HepG2 (cell line): ENCODE data around the gene NOP56. TPM values are rescaled to one million over a fixed set of nuclear protein-coding genes. Genes with fewer than 3 reads are reported as not detected.

ENCODE experiments used
- ATAC-seq: fragments of 200-7000 bp; cut with Tn5 transposase; 3 replicates; pipeline ENCODE4 v1.9.1; 2020; ENCODE audit warnings: mild to moderate bottlenecking, moderate library complexity
- BruUV-seq: library from RNA; stranded (reverse); fragments of 400-500 nt; replicated peaks from 2 replicates; lab custom pipeline; 2021; lab: Mats Ljungman, UMichigan
- CTCF ChIA-PET: fragments of 300-600 bp; formaldehyde crosslinking; extraction: SDS; loops from one replicate; lab custom pipeline; 2021; ENCODE audit warnings: low total read pairs, inconsistent platforms, low intra/inter-chr PET ratio; lab: Yijun Ruan, JAX
- POLR2A ChIA-PET: fragments of 350-600 bp; sonication (Branson Sonifier 250); formaldehyde crosslinking; loops from one replicate; lab custom pipeline; 2020; ENCODE audit warnings: antibody characterized with exemption, inconsistent platforms; lab: Yijun Ruan, JAX
- DNase-seq: peaks from one replicate; pipeline ENCODE4 v3.0.0-alpha.2; 2015; ENCODE audit warnings: low spot score
- FAIRE-seq: peaks from 3 replicates; lab custom pipeline; 2011; peaks lifted over from hg19 to GRCh38; lab: Jason Lieb, UNC
- H2AFZ ChIP-seq: one replicate; pipeline ENCODE4 v1.6.1; 2011; ENCODE audit warnings: low read length, inconsistent platforms
- H3K27ac ChIP-seq: fragments of 300-600 bp; 3 replicates; pipeline ENCODE4 v1.8.0; 2011; ENCODE audit warnings: mixed run types, mild to moderate bottlenecking, mixed read lengths, low read length, inconsistent platforms; ENCODE audit not compliant: insufficient read depth; ENCODE audit errors: extremely low read length
- H3K27me3 ChIP-seq, 2 experiments: fragments of 200-600 bp in 1 of 2; 2 replicates in 1 of 2; 3 replicates in 1 of 2; pipeline versions ENCODE4 v1.6.0 to v1.8.0; 2011; ENCODE audit warnings: low read length in 2 of 2, mild to moderate bottlenecking in 2 of 2, moderate library complexity in 2 of 2, inconsistent platforms in 1 of 2; ENCODE audit not compliant: insufficient read depth in 2 of 2, control insufficient read depth in 1 of 2
- H3K36me3 ChIP-seq, 2 experiments: fragments of 200-600 bp in 1 of 2; replicated peaks in 1 of 2; 2 replicates in 1 of 2; 3 replicates in 1 of 2; pipeline versions ENCODE4 v1.5.1 to v1.8.0; 2011; ENCODE audit warnings: low read length in 2 of 2, inconsistent platforms in 1 of 2; ENCODE audit not compliant: insufficient read depth in 2 of 2, control insufficient read depth in 1 of 2
- H3K4me1 ChIP-seq: 2 replicates; pipeline ENCODE4 v1.5.1; 2012; ENCODE audit warnings: low read length, inconsistent platforms; ENCODE audit not compliant: insufficient read depth
- H3K4me2 ChIP-seq: 2 replicates; pipeline ENCODE4 v1.6.0; 2011; ENCODE audit warnings: low read depth, low read length, inconsistent platforms
- H3K4me3 ChIP-seq, 3 experiments: fragments of 200-600 bp in 1 of 3; sonication (generic), shearing (Covaris generic) in 1 of 3; replicated peaks in 1 of 3; 2 replicates each; pipeline ENCODE4 v1.5.1; 2011 to 2016; ENCODE audit warnings: low read length in 3 of 3, inconsistent platforms in 2 of 3, low read depth in 2 of 3, mild to moderate bottlenecking in 2 of 3, control low read depth in 1 of 3, mixed read lengths in 1 of 3; ENCODE audit not compliant: insufficient read depth in 1 of 3
- H3K79me2 ChIP-seq: one replicate; pipeline ENCODE4 v1.6.1; 2011; ENCODE audit warnings: low read length, inconsistent platforms; ENCODE audit not compliant: insufficient read depth
- H3K9ac ChIP-seq: 2 replicates; pipeline ENCODE4 v1.6.0; 2011; ENCODE audit warnings: mild to moderate bottlenecking, low read depth, low read length, inconsistent platforms; ENCODE audit not compliant: insufficient read depth
- H3K9me3 ChIP-seq: 2 replicates; pipeline ENCODE4 v1.5.1; 2012; ENCODE audit warnings: mild to moderate bottlenecking, low read length
- H4K20me1 ChIP-seq: 2 replicates; pipeline ENCODE4 v1.6.0; 2011; ENCODE audit warnings: inconsistent platforms, mild to moderate bottlenecking, low read length, moderate library complexity; ENCODE audit not compliant: insufficient read depth
- FOSL2 ChIP-seq: sonication (generic); formaldehyde crosslinking; IDR thresholded peaks from 2 replicates; pipeline ENCODE4 v1.4.0; 2020; ENCODE audit warnings: missing genetic modification reagents
- GTF2F1 ChIP-seq: fragments of 150-350 bp; IDR thresholded peaks from 2 replicates; pipeline ENCODE4 v1.6.1; 2014; ENCODE audit warnings: low read length
- JDP2 ChIP-seq: sonication (generic); formaldehyde crosslinking; IDR thresholded peaks from 2 replicates; pipeline ENCODE4 v1.8.1; 2022; ENCODE audit warnings: missing genetic modification reagents, borderline replicate concordance
- KDM4B ChIP-seq: sonication (generic); formaldehyde crosslinking; IDR thresholded peaks from 2 replicates; pipeline ENCODE4 v1.4.0; 2020; ENCODE audit warnings: missing genetic modification reagents
- NFIB ChIP-seq: sonication (generic); formaldehyde crosslinking; IDR thresholded peaks from 2 replicates; pipeline ENCODE4 v1.9.0; 2021; ENCODE audit warnings: missing genetic modification reagents, mild to moderate bottlenecking, borderline replicate concordance
- PAWR ChIP-seq: sonication (generic); formaldehyde crosslinking; IDR thresholded peaks from 2 replicates; pipeline ENCODE4 v1.4.0; 2020; ENCODE audit warnings: missing genetic modification reagents, mild to moderate bottlenecking, borderline replicate concordance
- RFX1 ChIP-seq: fragments of 450-650 bp; IDR thresholded peaks from 2 replicates; pipeline ENCODE4 v1.6.1; 2017
- TEAD3 ChIP-seq: optimal IDR thresholded peaks from 2 replicates; pipeline ENCODE3; 2016; ENCODE audit warnings: borderline replicate concordance
- ZNF468 ChIP-seq: sonication (generic); formaldehyde crosslinking; IDR thresholded peaks from 2 replicates; pipeline ENCODE4 v1.8.0; 2022; ENCODE audit warnings: mild to moderate bottlenecking, moderate library complexity, missing genetic modification reagents
- ZNF605 ChIP-seq: sonication (generic); formaldehyde crosslinking; IDR thresholded peaks from 2 replicates; pipeline ENCODE4 v1.8.0; 2022; ENCODE audit warnings: mild to moderate bottlenecking, missing genetic modification reagents
- ZNF841 ChIP-seq: sonication (generic); formaldehyde crosslinking; IDR thresholded peaks from 2 replicates; pipeline ENCODE4 v1.8.1; 2023; ENCODE audit warnings: missing genetic modification reagents, borderline replicate concordance
- ZSCAN9 ChIP-seq: IDR thresholded peaks from 2 replicates; pipeline ENCODE4 v1.6.1; 2016; ENCODE audit warnings: borderline replicate concordance
- WGBS: methylation state at CpG from one replicate; pipeline ENCODE4 v1.1.6; 2017; ENCODE audit warnings: low lambda C conversion rate; 5-methylcytosine and 5-hydroxymethylcytosine counted together
- in situ Hi-C: cut with HindIII; loops from 2 replicates; pipeline ENCODE4 v1.10.0; 2017; ENCODE audit warnings: low pct_unique_long_range_greater_than_20kb; ENCODE audit not compliant: extremely low pct_ligation_motif_present
- intact Hi-C: fragments of 100-400 bp; cut with micrococcal nuclease; formaldehyde crosslinking; loops from one replicate; pipeline ENCODE4 v1.10.0; 2022; ENCODE audit not compliant: unreplicated experiment
- polyA plus RNA-seq, 8 experiments: library from polyadenylated mRNA; depleted of rRNA in 3 of 8; stranded (reverse) in 7 of 8; unstranded in 1 of 8; fragments of >200 nt; fragmentation: Illumina TruSeq in 4 of 8; extraction: Trizol in 4 of 8; gene quantifications; 2 replicates each; pipeline versions ENCODE4 v1.2.1 to v1.2.3, GENCODE V29; 2011 to 2016; ENCODE audit warnings: low read depth in 4 of 8, missing spikeins in 1 of 8, mixed read lengths in 1 of 8; ENCODE audit not compliant: insufficient read depth in 1 of 8
- total RNA-seq, 5 experiments: library from RNA; depleted of rRNA; stranded (reverse); fragments of >200 nt; fragmentation: Illumina TruSeq; extraction: Trizol; gene quantifications; 2 replicates each; pipeline ENCODE4 v1.2.3, GENCODE V29; 2016; ENCODE audit warnings: low read depth in 1 of 5
- TF ChIP-seq, protein P1 (sequence below): sonication (generic); formaldehyde crosslinking; IDR thresholded peaks from 2 replicates; pipeline ENCODE4 v1.8.1; 2022; ENCODE audit warnings: mild to moderate bottlenecking, missing genetic modification reagents
- TF ChIP-seq, protein P2 (sequence below): IDR thresholded peaks from 2 replicates; pipeline ENCODE4 v1.6.1; 2016; ENCODE audit warnings: missing compliant biosample characterization, missing genetic modification reagents, borderline replicate concordance
- TF ChIP-seq, protein P3 (sequence below): sonication (generic); formaldehyde crosslinking; IDR thresholded peaks from 2 replicates; pipeline ENCODE4 v1.8.1; 2022; ENCODE audit warnings: low read depth, mild to moderate bottlenecking, missing genetic modification reagents

NOP56 gene
- total and polyA plus RNA-seq, 2 of the 13 experiments (the other 11 are each of a cell fraction or from before 2014, with no cell fraction given): 369 to 1,116 TPM

DNA sequence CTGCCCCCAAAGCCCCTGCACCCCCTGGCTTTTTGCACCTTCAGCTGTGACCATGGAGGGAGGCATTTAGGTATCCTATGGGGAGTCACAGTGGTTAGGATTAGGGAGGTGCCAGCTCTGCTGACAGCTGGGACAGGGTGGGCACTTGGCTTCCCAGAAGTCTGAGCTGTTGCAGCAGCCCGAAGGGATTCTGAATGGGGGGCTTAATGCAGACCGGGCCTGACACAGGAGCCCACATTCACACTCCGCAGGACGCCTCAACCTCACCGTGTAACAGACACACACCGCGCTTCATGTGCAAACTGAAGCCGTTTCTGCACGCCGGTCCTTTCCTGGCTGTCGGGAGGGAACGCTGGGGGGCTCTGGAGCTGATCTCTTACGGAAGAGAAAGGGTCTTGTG lies 42.1 kb downstream of the NOP56 start:
- intact Hi-C loops: no loop called here
- TF ChIP-seq ZNF468 (CRISPR knock-in tag) (no peak), PAWR (CRISPR knock-in tag) (no peak), JDP2 (CRISPR knock-in tag) (no peak), NFIB (CRISPR knock-in tag) (no peak), ZNF605 (no peak), ZSCAN9 (no peak), ZNF841 (CRISPR knock-in tag) (no peak), GTF2F1 (no peak), KDM4B (CRISPR knock-in tag) (no peak), TEAD3 (no peak), FOSL2 (CRISPR knock-in tag) (no peak), RFX1 (no peak)
- TF ChIP-seq, protein P1, sequence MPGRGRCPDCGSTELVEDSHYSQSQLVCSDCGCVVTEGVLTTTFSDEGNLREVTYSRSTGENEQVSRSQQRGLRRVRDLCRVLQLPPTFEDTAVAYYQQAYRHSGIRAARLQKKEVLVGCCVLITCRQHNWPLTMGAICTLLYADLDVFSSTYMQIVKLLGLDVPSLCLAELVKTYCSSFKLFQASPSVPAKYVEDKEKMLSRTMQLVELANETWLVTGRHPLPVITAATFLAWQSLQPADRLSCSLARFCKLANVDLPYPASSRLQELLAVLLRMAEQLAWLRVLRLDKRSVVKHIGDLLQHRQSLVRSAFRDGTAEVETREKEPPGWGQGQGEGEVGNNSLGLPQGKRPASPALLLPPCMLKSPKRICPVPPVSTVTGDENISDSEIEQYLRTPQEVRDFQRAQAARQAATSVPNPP (CRISPR knock-in tag): no peak
- TF ChIP-seq, protein P2, sequence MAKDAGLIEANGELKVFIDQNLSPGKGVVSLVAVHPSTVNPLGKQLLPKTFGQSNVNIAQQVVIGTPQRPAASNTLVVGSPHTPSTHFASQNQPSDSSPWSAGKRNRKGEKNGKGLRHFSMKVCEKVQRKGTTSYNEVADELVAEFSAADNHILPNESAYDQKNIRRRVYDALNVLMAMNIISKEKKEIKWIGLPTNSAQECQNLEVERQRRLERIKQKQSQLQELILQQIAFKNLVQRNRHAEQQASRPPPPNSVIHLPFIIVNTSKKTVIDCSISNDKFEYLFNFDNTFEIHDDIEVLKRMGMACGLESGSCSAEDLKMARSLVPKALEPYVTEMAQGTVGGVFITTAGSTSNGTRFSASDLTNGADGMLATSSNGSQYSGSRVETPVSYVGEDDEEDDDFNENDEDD (CRISPR knock-in tag): no peak
- TF ChIP-seq, protein P3, sequence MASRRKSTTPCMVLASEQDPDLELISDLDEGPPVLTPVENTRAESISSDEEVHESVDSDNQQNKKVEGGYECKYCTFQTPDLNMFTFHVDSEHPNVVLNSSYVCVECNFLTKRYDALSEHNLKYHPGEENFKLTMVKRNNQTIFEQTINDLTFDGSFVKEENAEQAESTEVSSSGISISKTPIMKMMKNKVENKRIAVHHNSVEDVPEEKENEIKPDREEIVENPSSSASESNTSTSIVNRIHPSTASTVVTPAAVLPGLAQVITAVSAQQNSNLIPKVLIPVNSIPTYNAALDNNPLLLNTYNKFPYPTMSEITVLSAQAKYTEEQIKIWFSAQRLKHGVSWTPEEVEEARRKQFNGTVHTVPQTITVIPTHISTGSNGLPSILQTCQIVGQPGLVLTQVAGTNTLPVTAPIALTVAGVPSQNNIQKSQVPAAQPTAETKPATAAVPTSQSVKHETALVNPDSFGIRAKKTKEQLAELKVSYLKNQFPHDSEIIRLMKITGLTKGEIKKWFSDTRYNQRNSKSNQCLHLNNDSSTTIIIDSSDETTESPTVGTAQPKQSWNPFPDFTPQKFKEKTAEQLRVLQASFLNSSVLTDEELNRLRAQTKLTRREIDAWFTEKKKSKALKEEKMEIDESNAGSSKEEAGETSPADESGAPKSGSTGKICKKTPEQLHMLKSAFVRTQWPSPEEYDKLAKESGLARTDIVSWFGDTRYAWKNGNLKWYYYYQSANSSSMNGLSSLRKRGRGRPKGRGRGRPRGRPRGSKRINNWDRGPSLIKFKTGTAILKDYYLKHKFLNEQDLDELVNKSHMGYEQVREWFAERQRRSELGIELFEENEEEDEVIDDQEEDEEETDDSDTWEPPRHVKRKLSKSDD (CRISPR knock-in tag): no peak

More for the DNA sequence above, 42.1 kb downstream of the NOP56 start:
- Histone ChIP-seq H3K4me2 (no peak overlapping the region), H3K4me3 (no peak overlapping the region), H3K79me2 (no peaks in the 10 kb centered on the region), H3K27ac (no peak overlapping the region), H3K9ac (no peak overlapping the region), H2AFZ (no peak overlapping the region), H3K27me3 (peaks cover 39 to 85% of the 10 kb centered on the region in 2 experiments), H3K4me1 (peaks cover 15% of the 10 kb centered on the region), H3K9me3 (no peaks in the 10 kb centered on the region), H3K36me3 (no peaks in the 10 kb centered on the region), H4K20me1 (peaks cover 6% of the 10 kb centered on the region; the same call in 1 of the 2 replicates)
- BruUV-seq: no TSS peak
- DNase-seq: no peak
- ATAC-seq: no peak
- CTCF ChIA-PET: no interaction called here
- no peak for FAIRE-seq
- in situ Hi-C loops: no loop called here
- 64% methylated on average over 13 of the region's 13 CpGs for WGBS
- POLR2A ChIA-PET: interaction anchor here (2.3 kb wide), 1 partner anchor 42 kb away, joined by 8 read pairs; the partner anchor contains the start of gene NOP56
